AG09319 (cell line): ENCODE data around the gene TNFAIP8L1.

Experiments
- DNase-seq: peaks from one replicate; pipeline ENCODE4 v3.0.0-alpha.2; 2010; ENCODE audit warnings: low read depth; ENCODE audit errors: extremely low read depth
- CTCF ChIP-seq: IDR thresholded peaks from 2 replicates; pipeline ENCODE4 v1.5.1; 2011; ENCODE audit warnings: low read depth, mild to moderate bottlenecking, inconsistent platforms, low read length, moderate library complexity

TNFAIP8L1 gene

GRCh38 chr19:4662020-4662695 lies 22.8 kb downstream of the TNFAIP8L1 start:
- no peak for DNase-seq
- no peak for TF ChIP-seq CTCF

- TF ChIP-seq CTCF = no peak
- no peak for DNase-seq
These were observed 23.5 kb downstream of the TNFAIP8L1 start for GRCh38 chr19:4662812-4663211.

- DNase-seq = no peak
- TF ChIP-seq CTCF = no peak
These were observed 25.3 kb downstream of the TNFAIP8L1 start for GRCh38 chr19:4664642-4665041.

GRCh38 chr19:4669723-4670480 lies 30.6 kb downstream of the TNFAIP8L1 start, which contains the start of gene MYDGF:
MYDGF (minus strand) TSS chr19:4670342; CDS start chr19:4670334, 8 bp downstream.
- peak; percentile 71 for DNase-seq
- no peak for TF ChIP-seq CTCF

- TF ChIP-seq CTCF = no peak
- DNase-seq = no peak
These were observed 32.0 kb downstream of the TNFAIP8L1 start for GRCh38 chr19:4671185-4671851.

GRCh38 chr19:4673216-4673615 lies 33.9 kb downstream of the TNFAIP8L1 start:
- TF ChIP-seq CTCF = no peak

GRCh38 chr19:4673726-4674125 lies 34.4 kb downstream of the TNFAIP8L1 start:
- no peak for DNase-seq
- no peak for TF ChIP-seq CTCF

More at GRCh38 chr19:4673216-4673615, 33.9 kb downstream of the TNFAIP8L1 start:
- no peak for DNase-seq
